Gastrocnemius medialis (tissue), 4 donors: ENCODE measurements around the gene BCAP31.
"Not testable (repeated sequence)": the region's sequence is repeated elsewhere in the genome, so short reads cannot be mapped to it uniquely, and the experiment has no call there.

Source experiments
- CTCF ChIP-seq, 5 experiments: fragments of 450-650 bp in 3 of 5; fragments of 200-600 bp in 2 of 5; sonication (generic) in 2 of 5; IDR thresholded peaks in 4 of 5; conservative IDR thresholded peaks in 1 of 5; 1 replicate in 4 of 5; 2 replicates in 1 of 5; pipeline ENCODE4 v1.5.1; 2016 to 2019; ENCODE audit warnings: antibody characterized with exemption in 5 of 5, mild to moderate bottlenecking in 3 of 5, moderate library complexity in 3 of 5
- POLR2A ChIP-seq, 2 donors: fragments of 450-650 bp; IDR thresholded peaks; one replicate each; pipeline ENCODE4 v1.6.1; 2017; ENCODE audit warnings: antibody characterized with exemption in 2 of 2, mild to moderate bottlenecking in 2 of 2, moderate library complexity in 2 of 2

- TF ChIP-seq CTCF (IDR thresholded peaks at IDR 0.05 in 4 of 5, conservative IDR thresholded peaks at IDR 0.05 in 1 of 5); POLR2A (IDR thresholded peaks at IDR 0.05): not testable (repeated sequence)
These were observed 27.6 kb downstream of the BCAP31 start for GRCh38 chrX:153696538-153696937.
